Mesothelial cell of epicardium (in vitro differentiated cells): Measurements from ENCODE around the gene PTPRCAP. TPM values are rescaled to one million over a fixed set of nuclear protein-coding genes. Genes with fewer than 3 reads are reported as not detected.
A peak's percentile ranks its signal among the peaks of the same experiment; 100 is the strongest.

Experiments used
- DNase-seq, 2 experiments: peaks; one replicate each; pipeline ENCODE4 v3.0.0; 2021; ENCODE audit warnings: low spot score in 2 of 2; ENCODE audit not compliant: unreplicated experiment in 2 of 2
- H3K27ac Mint-ChIP-seq: 2 replicates; pipeline ENCODE4 v1.8.0; 2021; ENCODE audit warnings: mixed read lengths
- H3K27me3 Mint-ChIP-seq: 2 replicates; pipeline ENCODE4 v1.8.0; 2021; ENCODE audit warnings: low read depth, mixed read lengths
- H3K36me3 Mint-ChIP-seq: 2 replicates; pipeline ENCODE4 v1.8.0; 2021; ENCODE audit warnings: mixed read lengths
- H3K4me1 Mint-ChIP-seq: 2 replicates; pipeline ENCODE4 v1.8.0; 2021; ENCODE audit warnings: mixed read lengths
- H3K4me3 Mint-ChIP-seq: 2 replicates; pipeline ENCODE4 v1.8.0; 2021; ENCODE audit warnings: mild to moderate bottlenecking, moderate library complexity, mixed read lengths
- H3K9me3 Mint-ChIP-seq: 2 replicates; pipeline ENCODE4 v1.8.0; 2021; ENCODE audit warnings: mixed read lengths
- CTCF ChIP-seq: fragments of 200-600 bp; sonication (generic); IDR thresholded peaks from one replicate; pipeline ENCODE4 v1.5.0; 2021; ENCODE audit warnings: antibody characterized with exemption; ENCODE audit not compliant: unreplicated experiment
- total RNA-seq: library from RNA; stranded (reverse); gene quantifications from 3 replicates; pipeline ENCODE4 v1.2.1, GENCODE V29; 2021

PTPRCAP gene
- total RNA-seq, 1 donor from 2014 or later: 1.8 TPM

- Mint-ChIP-seq H3K27me3 (no peaks in the 10 kb centered on the region), H3K4me3 (no peak overlapping the region), H3K9me3 (no peaks in the 10 kb centered on the region), H3K27ac (peak overlapping the region; percentile 64), H3K4me1 (peaks cover 9% of the 10 kb centered on the region), H3K36me3 (peaks cover 2% of the 10 kb centered on the region)
- DNase-seq: no peak
- TF ChIP-seq CTCF: no peak
Measured at GRCh38 chr11:67439321-67440228, 2.1 kb upstream of the PTPRCAP start.

GRCh38 chr11:67438158-67438902 is 848 bp upstream of the PTPRCAP start:
- no peak for TF ChIP-seq CTCF
- H3K4me1 Mint-ChIP-seq: peaks cover 9% of the 10 kb centered on the region
- peaks cover 2% of the 10 kb centered on the region for H3K36me3 Mint-ChIP-seq
- H3K27ac Mint-ChIP-seq: no peak overlapping the region
- H3K9me3 Mint-ChIP-seq: no peaks in the 10 kb centered on the region
- H3K4me3 Mint-ChIP-seq: no peak overlapping the region
- DNase-seq: no peak
- no peaks in the 10 kb centered on the region for H3K27me3 Mint-ChIP-seq

GRCh38 chr11:67437809-67438157 is 301 bp upstream of the PTPRCAP start:
- peak overlapping the region; percentile 34 for H3K27ac Mint-ChIP-seq
- TF ChIP-seq CTCF: no peak
- DNase-seq: no peak
- H3K4me1 Mint-ChIP-seq: peaks cover 8% of the 10 kb centered on the region
- no peak overlapping the region for H3K4me3 Mint-ChIP-seq
- H3K36me3 Mint-ChIP-seq: peaks cover 2% of the 10 kb centered on the region
- no peaks in the 10 kb centered on the region for H3K27me3 Mint-ChIP-seq
- no peaks in the 10 kb centered on the region for H3K9me3 Mint-ChIP-seq

GRCh38 chr11:67436459-67437081 is 912 bp downstream of the PTPRCAP start:
- Mint-ChIP-seq H3K9me3 (no peaks in the 10 kb centered on the region), H3K4me3 (no peak overlapping the region), H3K27ac (peak overlapping the region; percentile 21), H3K27me3 (no peaks in the 10 kb centered on the region), H3K4me1 (peaks cover 3% of the 10 kb centered on the region), H3K36me3 (peaks cover 10% of the 10 kb centered on the region)
- TF ChIP-seq CTCF: no peak
- DNase-seq: no peak

- no peak overlapping the region for H3K27ac Mint-ChIP-seq
Measured at GRCh38 chr11:67435727-67436458, 1.6 kb downstream of the PTPRCAP start.

More at GRCh38 chr11:67435727-67436458, 1.6 kb downstream of the PTPRCAP start:
- no peak for DNase-seq
- Mint-ChIP-seq H3K27me3 (no peaks in the 10 kb centered on the region), H3K9me3 (no peaks in the 10 kb centered on the region), H3K4me1 (peaks cover 3% of the 10 kb centered on the region), H3K4me3 (no peak overlapping the region), H3K36me3 (peaks cover 10% of the 10 kb centered on the region)
- TF ChIP-seq CTCF: no peak
